Stomach (tissue), 9 donors: ENCODE data around the gene ZNF648. TPM values are rescaled to one million over a fixed set of nuclear protein-coding genes. Genes with fewer than 3 reads are reported as not detected.
"Not testable (repeated sequence)": the region's sequence is repeated elsewhere in the genome, so short reads cannot be mapped to it uniquely, and the experiment has no call there.

Experiments
- DNase-seq, 2 donors: peaks; one replicate each; pipeline versions ENCODE4 v3.0.0 to v3.0.0-alpha.2; 2013 to 2019
- H3K27ac ChIP-seq, 5 donors: fragments of 200-600 bp in 4 of 5; sonication (generic) in 4 of 5; one replicate each; pipeline ENCODE4 v1.5.1; 2013 to 2019; ENCODE audit warnings: mild to moderate bottlenecking in 1 of 5, moderate library complexity in 1 of 5
- H3K27me3 ChIP-seq, 3 donors: fragments of 200-600 bp; sonication (generic); one replicate each; pipeline ENCODE4 v1.5.1; 2017 to 2019; ENCODE audit warnings: mixed run types in 1 of 3
- H3K36me3 ChIP-seq, 4 donors: fragments of 200-600 bp; sonication (generic); 1 replicate in 3 of 4; 2 replicates in 1 of 4; pipeline ENCODE4 v1.5.1; 2016 to 2019
- H3K4me1 ChIP-seq, 4 donors: fragments of 200-600 bp; sonication (generic); one replicate each; pipeline ENCODE4 v1.5.1; 2016 to 2019
- H3K4me3 ChIP-seq, 4 donors: fragments of 200-600 bp; sonication (generic) in 3 of 4; one replicate each; pipeline ENCODE4 v1.5.1; 2016 to 2019; ENCODE audit warnings: mild to moderate bottlenecking in 1 of 4
- H3K9me3 ChIP-seq, 4 donors: fragments of 200-600 bp; sonication (generic); one replicate each; pipeline ENCODE4 v1.5.1; 2016 to 2019
- EP300 ChIP-seq: sonication (generic); formaldehyde crosslinking; IDR thresholded peaks from one replicate; pipeline ENCODE4 v1.6.1; 2017; ENCODE audit warnings: antibody characterized with exemption
- POLR2A ChIP-seq, 4 donors: fragments of 450-650 bp; IDR thresholded peaks; one replicate each; pipeline ENCODE4 v1.6.1; 2016; ENCODE audit warnings: antibody characterized with exemption in 4 of 4, control low read depth in 2 of 4, mild to moderate bottlenecking in 1 of 4, moderate library complexity in 1 of 4
- POLR2AphosphoS5 ChIP-seq, 3 donors: sonication (generic); formaldehyde crosslinking; IDR thresholded peaks; one replicate each; pipeline ENCODE4 v1.6.1; 2016; ENCODE audit warnings: antibody characterized with exemption in 3 of 3
- WGBS, 5 donors: extraction: QIAGEN DNeasy Blood & Tissue Kit in 3 of 5; methylation state at CpG; one replicate each; pipeline versions ENCODE4 v1.1.5 to v1.1.7; 2013 to 2018; 5-methylcytosine and 5-hydroxymethylcytosine counted together
- intact Hi-C: fragments of 100-400 bp; cut with DNase I; formaldehyde crosslinking; loops from one replicate; pipeline ENCODE4 v1.15.1; 2023; ENCODE audit warnings: low total_unique reads
- polyA plus RNA-seq, 3 donors: library from polyadenylated mRNA; stranded (reverse); fragments of 200-250 nt; gene quantifications; one replicate each; pipeline ENCODE4 v1.2.3, GENCODE V29; 2013
- total RNA-seq, 5 donors: library from RNA; depleted of rRNA; stranded (reverse); fragments of >200 nt; gene quantifications; one replicate each; pipeline versions ENCODE4 v1.1.0 to v1.2.3, GENCODE V29; 2014 to 2016
- TF ChIP-seq, protein P1 (sequence below), 7 experiments: fragments of 450-650 bp in 4 of 7; fragments of 200-600 bp in 3 of 7; sonication (generic) in 3 of 7; IDR thresholded peaks; one replicate each; pipeline ENCODE4 v1.5.1; 2016 to 2019; ENCODE audit warnings: antibody characterized with exemption in 7 of 7, control low read depth in 2 of 7, mild to moderate bottlenecking in 1 of 7
- donor health status: healthy with polysubstance abuse.
- donor health status: Bipolar disorder and iron deficiency.
- donor health status: healthy.

ZNF648 gene
- total and polyA plus RNA-seq, 8 donors: 0.03 to 1.7 (median 0.12) TPM; not detected in 5

DNA sequence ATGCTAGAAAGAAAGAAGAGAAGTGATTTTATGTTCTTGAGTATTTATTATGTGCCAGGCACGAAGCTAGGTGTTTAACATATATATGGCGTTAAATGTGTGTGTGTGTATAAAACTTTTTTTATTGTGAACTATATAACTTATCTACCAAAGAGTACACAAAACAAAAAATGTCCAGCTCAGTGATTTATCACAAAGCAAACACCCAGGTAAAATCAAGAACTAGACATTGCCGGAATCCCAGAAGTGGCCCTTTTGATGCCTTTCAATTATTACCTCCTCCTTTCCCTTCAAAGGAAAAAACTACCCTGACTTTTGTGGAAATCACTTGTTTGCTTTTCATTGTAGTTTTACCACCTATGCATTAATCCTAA lies 40.5 kb upstream of the ZNF648 start:
- peaks cover 0 to 3% (median 0%) of the 10 kb centered on the region in 4 donors for H3K9me3 ChIP-seq
- TF ChIP-seq, protein P1, sequence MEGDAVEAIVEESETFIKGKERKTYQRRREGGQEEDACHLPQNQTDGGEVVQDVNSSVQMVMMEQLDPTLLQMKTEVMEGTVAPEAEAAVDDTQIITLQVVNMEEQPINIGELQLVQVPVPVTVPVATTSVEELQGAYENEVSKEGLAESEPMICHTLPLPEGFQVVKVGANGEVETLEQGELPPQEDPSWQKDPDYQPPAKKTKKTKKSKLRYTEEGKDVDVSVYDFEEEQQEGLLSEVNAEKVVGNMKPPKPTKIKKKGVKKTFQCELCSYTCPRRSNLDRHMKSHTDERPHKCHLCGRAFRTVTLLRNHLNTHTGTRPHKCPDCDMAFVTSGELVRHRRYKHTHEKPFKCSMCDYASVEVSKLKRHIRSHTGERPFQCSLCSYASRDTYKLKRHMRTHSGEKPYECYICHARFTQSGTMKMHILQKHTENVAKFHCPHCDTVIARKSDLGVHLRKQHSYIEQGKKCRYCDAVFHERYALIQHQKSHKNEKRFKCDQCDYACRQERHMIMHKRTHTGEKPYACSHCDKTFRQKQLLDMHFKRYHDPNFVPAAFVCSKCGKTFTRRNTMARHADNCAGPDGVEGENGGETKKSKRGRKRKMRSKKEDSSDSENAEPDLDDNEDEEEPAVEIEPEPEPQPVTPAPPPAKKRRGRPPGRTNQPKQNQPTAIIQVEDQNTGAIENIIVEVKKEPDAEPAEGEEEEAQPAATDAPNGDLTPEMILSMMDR (IDR thresholded peaks at IDR 0.05): no peak
- TF ChIP-seq POLR2AphosphoS5 (IDR thresholded peaks at IDR 0.05) (no peak), POLR2A (IDR thresholded peaks at IDR 0.05) (no peak), EP300 (no peak)
- no peak for DNase-seq
- intact Hi-C loops: no loop called here
- peaks cover 8 to 16% (median 12%) of the 10 kb centered on the region in 4 donors for H3K4me1 ChIP-seq
- WGBS, 5 donors: 25 to 58% (median 45%) methylated on average over 3 of the region's 3 CpGs
- H3K27ac ChIP-seq: peak overlapping the region in 4 of 5 donors; percentile 39 to 67 (median 59)
- H3K36me3 ChIP-seq: no peaks in the 10 kb centered on the region
- H3K27me3 ChIP-seq: no peaks in the 10 kb centered on the region
- H3K4me3 ChIP-seq: no peak overlapping the region

DNA sequence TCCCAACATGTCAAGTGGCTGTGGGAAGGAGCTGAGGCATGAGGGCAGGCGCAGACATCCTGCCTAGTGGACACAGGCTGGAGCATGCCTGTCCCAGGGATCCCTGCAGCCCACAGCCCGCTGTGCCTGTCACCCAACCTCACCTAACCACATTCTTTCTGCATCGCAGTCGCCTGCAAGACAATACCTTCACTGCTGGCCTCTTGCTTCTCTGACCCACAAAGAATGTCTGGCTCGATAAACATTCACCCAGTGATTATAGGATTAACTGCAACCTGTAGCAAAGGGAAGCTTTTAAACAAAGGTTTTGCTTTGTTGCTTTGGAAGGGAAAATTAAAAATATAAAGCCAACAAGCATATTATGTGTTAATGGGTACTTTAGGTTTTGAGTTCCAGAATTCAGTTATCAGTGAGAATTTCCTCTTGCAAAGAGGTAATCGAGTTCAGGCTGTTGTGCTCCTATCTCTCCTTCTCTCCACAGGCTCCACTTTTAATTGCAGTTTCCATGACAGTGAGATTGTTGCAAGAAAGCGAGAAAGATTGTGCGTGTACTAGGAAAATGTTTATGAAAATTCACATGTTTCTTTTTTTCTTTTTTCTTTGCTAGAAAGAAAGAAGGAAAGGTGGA lies 40.0 kb upstream of the ZNF648 start:
- intact Hi-C loops: no loop called here
- H3K4me1 ChIP-seq: peaks cover 8 to 16% (median 12%) of the 10 kb centered on the region in 4 donors
- H3K27ac ChIP-seq: peak overlapping the region; percentile 26 to 77 (median 62)
- TF ChIP-seq POLR2A (IDR thresholded peaks at IDR 0.05): no peak
- TF ChIP-seq EP300: no peak
- TF ChIP-seq POLR2AphosphoS5 (IDR thresholded peaks at IDR 0.05): peak in 2 of 3 donors; percentile 36 to 57
- TF ChIP-seq, protein P1 (IDR thresholded peaks at IDR 0.05): no peak
- no peaks in the 10 kb centered on the region for H3K27me3 ChIP-seq
- H3K4me3 ChIP-seq: no peak overlapping the region
- 11 to 20% (median 15%) methylated on average over 8 of the region's 8 CpGs for WGBS, 5 donors
- no peaks in the 10 kb centered on the region for H3K9me3 ChIP-seq
- H3K36me3 ChIP-seq: no peaks in the 10 kb centered on the region
- DNase-seq: peak; percentile 78 to 79

DNA sequence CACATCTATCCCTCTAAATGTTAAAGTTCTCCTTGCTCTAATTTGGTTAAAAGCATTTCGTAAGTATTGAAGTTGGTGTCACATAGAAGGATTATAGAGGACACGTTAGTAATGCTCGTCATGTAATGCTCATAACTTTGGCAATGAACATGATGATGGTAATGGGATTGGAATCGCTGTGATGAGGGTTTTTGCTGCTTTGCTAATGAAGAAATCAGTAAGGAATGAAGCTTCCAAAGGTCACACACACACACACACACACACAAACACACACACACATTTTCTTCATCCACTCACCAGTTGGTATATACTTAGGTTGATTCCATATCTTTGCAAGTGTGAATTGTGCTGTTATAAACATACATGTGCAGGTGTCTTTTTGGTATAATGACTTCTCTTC lies 36.8 kb upstream of the ZNF648 start:
- no peak for DNase-seq
- Histone ChIP-seq H3K27ac (no peak overlapping the region), H3K27me3 (no peaks in the 10 kb centered on the region), H3K9me3 (no peaks in the 10 kb centered on the region), H3K4me1 (peaks cover 8 to 16% (median 12%) of the 10 kb centered on the region in 4 donors), H3K36me3 (no peaks in the 10 kb centered on the region), H3K4me3 (no peak overlapping the region)
- intact Hi-C loops: no loop called here
- WGBS, 5 donors: 91 to 95% (median 94%) methylated on average over 4 of the region's 4 CpGs
- TF ChIP-seq POLR2A (IDR thresholded peaks at IDR 0.05): no peak
- no peak for TF ChIP-seq EP300
- TF ChIP-seq, protein P1 (IDR thresholded peaks at IDR 0.05): no peak
- no peak for TF ChIP-seq POLR2AphosphoS5 (IDR thresholded peaks at IDR 0.05)

DNA sequence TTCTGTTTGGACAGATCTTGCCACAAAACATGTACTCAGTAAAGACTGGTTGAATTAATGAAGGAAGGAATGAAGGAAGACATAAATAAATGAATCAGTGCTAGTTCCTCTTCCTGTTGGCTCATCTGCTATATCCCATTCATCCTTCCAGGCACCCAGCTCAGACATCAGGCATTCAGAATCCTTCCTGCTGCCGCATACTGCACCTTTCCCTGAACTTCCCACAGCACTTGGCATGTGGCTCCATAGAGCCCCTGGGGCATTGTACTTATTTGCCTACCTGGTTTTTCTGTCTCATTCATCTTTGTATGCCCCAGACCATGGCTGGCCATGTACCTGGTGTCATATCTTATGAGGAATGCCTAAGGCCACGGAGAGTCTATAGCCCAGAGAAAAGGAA lies 34.4 kb upstream of the ZNF648 start:
- H3K4me3 ChIP-seq: no peak overlapping the region
- TF ChIP-seq POLR2A (IDR thresholded peaks at IDR 0.05) (no peak), POLR2AphosphoS5 (IDR thresholded peaks at IDR 0.05) (no peak), EP300 (no peak)
- TF ChIP-seq, protein P1 (IDR thresholded peaks at IDR 0.05): no peak
- no peak overlapping the region for H3K27ac ChIP-seq
- 75 to 92% (median 80%) methylated on average over 2 of the region's 2 CpGs for WGBS, 5 donors
- no peaks in the 10 kb centered on the region for H3K27me3 ChIP-seq
- no peaks in the 10 kb centered on the region for H3K9me3 ChIP-seq
- no peaks in the 10 kb centered on the region for H3K36me3 ChIP-seq
- peaks cover 6 to 14% (median 8%) of the 10 kb centered on the region in 4 donors for H3K4me1 ChIP-seq
- DNase-seq: no peak
- intact Hi-C loops: no loop called here

DNA sequence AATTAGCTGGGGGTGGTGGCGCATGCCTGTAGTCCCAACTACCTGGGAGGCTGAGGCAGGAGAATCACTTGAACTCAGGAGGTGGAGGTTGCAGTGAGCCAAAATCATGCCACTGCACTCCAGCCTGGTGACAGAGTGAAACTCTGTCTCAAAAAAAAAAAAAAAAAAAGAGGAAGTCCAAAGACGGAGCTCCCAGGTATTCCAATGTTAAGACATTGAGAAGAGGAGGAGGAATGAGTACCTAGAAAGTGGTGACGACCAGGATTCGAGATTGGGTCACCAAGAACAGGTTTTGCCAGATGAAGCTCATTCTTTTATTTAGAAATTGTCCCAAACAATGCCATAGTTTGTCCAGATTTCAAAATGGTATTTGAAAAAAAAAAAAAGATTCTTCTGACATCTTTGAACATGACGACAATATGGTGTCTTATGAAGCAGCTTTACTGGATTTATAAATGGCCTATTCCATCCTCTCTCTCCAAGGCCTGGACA lies 33.0 kb upstream of the ZNF648 start:
- H3K27me3 ChIP-seq, H3K27ac ChIP-seq, DNase-seq, H3K4me3 ChIP-seq, intact Hi-C loops, H3K9me3 ChIP-seq, H3K36me3 ChIP-seq: not testable (repeated sequence)
- 79 to 93% (median 91%) methylated on average over 5 of the region's 5 CpGs for WGBS, 5 donors
- H3K4me1 ChIP-seq: peaks cover 0 to 12% (median 4%) of the 10 kb centered on the region in 4 donors
